Right hindlimb (tissue), 1 donor: ENCODE data around the gene PRODH2.

Experiments
- DNase-seq: peaks from one replicate; pipeline ENCODE4 v3.0.0-alpha.2; 2018

The PRODH2 gene

GRCh38 chr19:35812220-35813042 lies at the start of gene PRODH2:
TSS of gene PRODH2 (minus strand) at chr19:35812845. CDS start at chr19:35812805, 40 bp downstream.
- DNase-seq, result no peak

- no peak for DNase-seq
Observed at GRCh38 chr19:35861640-35862160, 49.1 kb upstream of the PRODH2 start.

- no peak for DNase-seq
Observed at GRCh38 chr19:35860818-35861639, 48.4 kb upstream of the PRODH2 start.

GRCh38 chr19:35860436-35860817 lies 47.8 kb upstream of the PRODH2 start:
- DNase-seq, result no peak

GRCh38 chr19:35859414-35859813 lies 46.8 kb upstream of the PRODH2 start:
- no peak for DNase-seq

- DNase-seq, result no peak
Observed at GRCh38 chr19:35858311-35858710, 45.7 kb upstream of the PRODH2 start.

GRCh38 chr19:35856546-35857149 lies 44.0 kb upstream of the PRODH2 start, which contains the start of gene KIRREL2:
TSS of gene KIRREL2 (plus strand) at chr19:35856911. CDS start at chr19:35857120, 209 bp downstream.
- peak; percentile 36 for DNase-seq

GRCh38 chr19:35853038-35853756 lies 40.6 kb upstream of the PRODH2 start:
- DNase-seq, result no peak

- no peak for DNase-seq
Observed at GRCh38 chr19:35852029-35852780, 39.6 kb upstream of the PRODH2 start, which contains the start of gene NPHS1. TSS of gene NPHS1 (minus strand) at chr19:35852504. CDS start at chr19:35851837, 667 bp downstream.

GRCh38 chr19:35851213-35852028 lies 38.8 kb upstream of the PRODH2 start:
- DNase-seq, result no peak

GRCh38 chr19:35848919-35849505 lies 36.4 kb upstream of the PRODH2 start:
- no peak for DNase-seq

GRCh38 chr19:35848486-35848885 lies 35.8 kb upstream of the PRODH2 start:
- DNase-seq, result no peak

- no peak for DNase-seq
Observed at GRCh38 chr19:35847911-35848310, 35.3 kb upstream of the PRODH2 start.

- no peak for DNase-seq
Observed at GRCh38 chr19:35846038-35846668, 33.5 kb upstream of the PRODH2 start.

GRCh38 chr19:35845215-35846037 lies 32.8 kb upstream of the PRODH2 start:
- no peak for DNase-seq

GRCh38 chr19:35844482-35845214 lies 32.0 kb upstream of the PRODH2 start:
- DNase-seq, result no peak

- no peak for DNase-seq
Observed at GRCh38 chr19:35843676-35844481, 31.2 kb upstream of the PRODH2 start.
